H1 (cell line): ENCODE results near the gene MYH11. TPM values are rescaled to one million over a fixed set of nuclear protein-coding genes. Genes with fewer than 3 reads are reported as not detected.

Experiments used
- BCL11A ChIP-seq, 2 experiments: IDR thresholded peaks; one replicate each; pipeline ENCODE4 v1.6.1; 2011; ENCODE audit warnings: low read depth in 2 of 2, low read length in 2 of 2, mild to moderate bottlenecking in 2 of 2
- BRCA1 ChIP-seq: IDR thresholded peaks from 2 replicates; pipeline ENCODE4 v1.6.1; 2012; ENCODE audit warnings: low read depth, low read length, improper control_type of control experiment
- CHD2 ChIP-seq: IDR thresholded peaks from 2 replicates; pipeline ENCODE4 v1.6.1; 2012; ENCODE audit warnings: low read length, improper control_type of control experiment
- CHD7 ChIP-seq: fragments of 300-600 bp; sonication (generic); IDR thresholded peaks from 2 replicates; pipeline ENCODE4 v1.7.1; 2012; ENCODE audit warnings: low read length, moderate library complexity, mild to moderate bottlenecking, inconsistent platforms; ENCODE audit not compliant: insufficient replicate concordance
- CTBP2 ChIP-seq: IDR thresholded peaks from 2 replicates; pipeline ENCODE4 v1.7.0; 2011; ENCODE audit warnings: borderline replicate concordance, mild to moderate bottlenecking, moderate library complexity, mixed read lengths, low read length; ENCODE audit not compliant: insufficient read depth, insufficient read length
- EZH2 ChIP-seq: fragments of 200-600 bp; sonication (generic); IDR thresholded peaks from 2 replicates; pipeline ENCODE4 v1.7.1; 2012; ENCODE audit warnings: low read depth, mild to moderate bottlenecking, moderate library complexity, low read length, inconsistent platforms; ENCODE audit not compliant: severe bottlenecking
- SP4 ChIP-seq: IDR thresholded peaks from 2 replicates; pipeline ENCODE4 v1.6.1; 2012; ENCODE audit warnings: low read length, inconsistent platforms
- TAF7 ChIP-seq: optimal IDR thresholded peaks from 2 replicates; pipeline ENCODE3; 2011; ENCODE audit warnings: low read depth, mild to moderate bottlenecking, inconsistent platforms, low read length, moderate library complexity, borderline replicate concordance
- TBP ChIP-seq: IDR thresholded peaks from 2 replicates; pipeline ENCODE4 v1.6.1; 2011; ENCODE audit warnings: low read depth, low read length, improper control_type of control experiment
- TCF12 ChIP-seq: IDR thresholded peaks from 2 replicates; pipeline ENCODE4 v1.6.1; 2011; ENCODE audit warnings: low read depth, mild to moderate bottlenecking, low read length
- polyA plus RNA-seq, 7 experiments: library from polyadenylated mRNA; depleted of rRNA in 3 of 7; stranded (reverse) in 5 of 7; unstranded in 2 of 7; fragments of >200 nt in 5 of 7; fragments of 200-250 nt in 2 of 7; gene quantifications; 1 replicate in 5 of 7; 2 replicates in 1 of 7; 4 replicates in 1 of 7; pipeline versions ENCODE4 v1.2.1 to v1.2.3, GENCODE V29; 2011 to 2013; ENCODE audit warnings: missing spikeins in 2 of 7, mixed read lengths in 2 of 7
- total RNA-seq: library from RNA; stranded (reverse); fragmentation: NEBNext Ultra II Directional; extraction: Animal tissue kit (Norgen Biotek cat#: 25700); gene quantifications from 2 replicates; pipeline ENCODE4 v1.2.1, GENCODE V29; 2021

The MYH11 gene
- total and polyA plus RNA-seq, 2 of the 8 experiments (the other 6 are each of a cell fraction or from before 2014, with no cell fraction given), result 0.11 to 0.78 TPM

GRCh38 chr16:15835136-15835878 is 21.5 kb downstream of the MYH11 start (continued):
- TF ChIP-seq CHD7 (no peak), TBP (no peak), EZH2 (no peak), TCF12 (no peak), CHD2 (no peak), SP4 (no peak), TAF7 (no peak), BCL11A (IDR thresholded peaks at IDR 0.05; ENCODE audit: low read depth in 2 of 2, low read length in 2 of 2) (no peak), CTBP2 (no peak), BRCA1 (no peak)
- TF ChIP-seq, all 59 proteins: peak for 0
